Measurements from ENCODE around the gene TBX18. TPM values are rescaled to one million over a fixed set of nuclear protein-coding genes. Genes with fewer than 3 reads are reported as not detected.

The TBX18 gene
- total RNA-seq, 2 donors from 2014 or later: 42.3 to 45.5 TPM

GRCh38 chr6:84651583-84651982, 112.8 kb downstream of the TBX18 start:
- intact Hi-C loops (cut with DNase I): loop anchor here in 1 of 2 donors (10.0 kb wide), 1 partner anchor 567 kb away; no protein-coding TSS in a partner anchor
- DNase-seq (ENCODE audit: low spot score): no peak

- DNase-seq (ENCODE audit: low spot score): no peak
- intact Hi-C loops (cut with DNase I): no loop called here
These were observed 116.0 kb downstream of the TBX18 start for GRCh38 chr6:84648444-84648843.

- no peak for DNase-seq (ENCODE audit: low spot score)
- intact Hi-C loops (cut with DNase I): loop anchor here in 1 of 2 donors (2.0 kb wide), 1 partner anchor 77 kb away; no protein-coding TSS in a partner anchor
These were observed 118.7 kb downstream of the TBX18 start for GRCh38 chr6:84645563-84646266.

GRCh38 chr6:84645000-84645399, 119.4 kb downstream of the TBX18 start:
- intact Hi-C loops (cut with DNase I): loop anchor here in 1 of 2 donors (2.0 kb wide), 1 partner anchor 76 kb away; no protein-coding TSS in a partner anchor
- no peak for DNase-seq (ENCODE audit: low spot score)

- intact Hi-C loops (cut with DNase I): loop anchor here in 1 of 2 donors (2.0 kb wide), 1 partner anchor 75 kb away; no protein-coding TSS in a partner anchor
- DNase-seq (ENCODE audit: low spot score): no peak
These were observed 120.6 kb downstream of the TBX18 start for GRCh38 chr6:84643778-84644177.

- intact Hi-C loops (cut with DNase I): no loop called here
- DNase-seq (ENCODE audit: low spot score): no peak
These were observed 123.3 kb downstream of the TBX18 start for GRCh38 chr6:84641076-84641475.

GRCh38 chr6:84639396-84639795, 125.0 kb downstream of the TBX18 start:
- intact Hi-C loops (cut with DNase I): no loop called here

GRCh38 chr6:84638286-84638685, 126.1 kb downstream of the TBX18 start:
- intact Hi-C loops (cut with DNase I): no loop called here
- DNase-seq (ENCODE audit: low spot score): no peak

More at GRCh38 chr6:84639396-84639795, 125.0 kb downstream of the TBX18 start:
- no peak for DNase-seq (ENCODE audit: low spot score)
